Measurements from ENCODE around the gene TLK1.

TLK1 gene

DNA sequence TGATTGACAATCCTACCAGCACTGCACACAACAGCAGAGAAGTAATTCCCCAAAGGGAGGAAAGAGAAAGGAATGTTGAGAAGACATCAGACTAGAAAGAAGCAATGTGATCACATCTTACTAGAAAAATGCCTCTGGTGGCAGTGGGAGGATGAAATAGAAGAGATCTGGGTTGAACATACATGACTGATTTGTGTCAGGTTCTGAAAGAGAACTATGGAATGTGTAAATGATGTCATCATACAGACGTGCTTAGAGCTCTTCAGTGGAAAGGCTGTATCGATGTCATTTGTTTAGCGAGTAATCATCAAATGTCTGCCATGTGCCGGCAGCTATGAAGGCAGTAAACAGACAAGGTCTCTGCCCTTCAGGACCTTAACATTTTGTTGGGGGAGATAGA, 206.8 kb downstream of the TLK1 start:
- Histone ChIP-seq H3K4me1 (ENCODE audit: control insufficient read depth, insufficient read depth, low read length) (no peaks in the 10 kb centered on the region), H3K4me3 (ENCODE audit: low read length) (no peak overlapping the region), H3K27ac (ENCODE audit: low read depth, low read length) (no peak overlapping the region), H3K27me3 (ENCODE audit: control insufficient read depth, insufficient read depth, low read length) (no peaks in the 10 kb centered on the region), H3K9ac (ENCODE audit: low read length) (no peak overlapping the region), H3K36me3 (ENCODE audit: control insufficient read depth, insufficient read depth, low read length) (peaks cover 34% of the 10 kb centered on the region)

DNA sequence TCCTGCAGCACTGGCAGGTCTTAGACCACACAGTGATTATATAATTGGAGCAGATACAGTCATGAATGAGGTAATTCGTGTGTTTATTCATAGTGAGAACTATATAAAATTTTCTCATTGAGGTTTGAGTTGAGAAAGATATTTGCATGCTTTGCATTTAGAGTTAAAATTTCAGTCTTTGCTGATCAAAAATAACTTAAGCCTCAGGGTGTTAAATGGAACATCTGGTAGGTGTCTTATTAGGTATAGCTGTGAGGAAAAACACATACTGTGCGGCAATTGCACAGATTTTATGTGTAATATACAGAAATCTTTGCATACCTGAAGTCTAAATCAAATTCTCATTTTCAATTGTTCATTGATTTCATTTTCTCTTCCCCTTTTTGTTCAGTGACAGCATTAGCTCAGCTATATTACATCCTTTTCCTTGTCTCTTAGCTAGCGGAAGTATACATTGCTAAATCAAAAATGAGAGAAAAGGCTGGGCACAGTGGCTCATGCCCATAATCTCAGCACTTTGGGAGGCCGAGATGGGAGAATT, 210.4 kb downstream of the TLK1 start:
- Histone ChIP-seq H3K36me3 (ENCODE audit: control insufficient read depth, insufficient read depth, low read length) (peaks cover 28% of the 10 kb centered on the region), H3K9ac (ENCODE audit: low read length) (no peak overlapping the region), H3K4me3 (ENCODE audit: low read length) (no peak overlapping the region), H3K27ac (ENCODE audit: low read depth, low read length) (no peak overlapping the region), H3K4me1 (ENCODE audit: control insufficient read depth, insufficient read depth, low read length) (no peaks in the 10 kb centered on the region), H3K27me3 (ENCODE audit: control insufficient read depth, insufficient read depth, low read length) (no peaks in the 10 kb centered on the region)

DNA sequence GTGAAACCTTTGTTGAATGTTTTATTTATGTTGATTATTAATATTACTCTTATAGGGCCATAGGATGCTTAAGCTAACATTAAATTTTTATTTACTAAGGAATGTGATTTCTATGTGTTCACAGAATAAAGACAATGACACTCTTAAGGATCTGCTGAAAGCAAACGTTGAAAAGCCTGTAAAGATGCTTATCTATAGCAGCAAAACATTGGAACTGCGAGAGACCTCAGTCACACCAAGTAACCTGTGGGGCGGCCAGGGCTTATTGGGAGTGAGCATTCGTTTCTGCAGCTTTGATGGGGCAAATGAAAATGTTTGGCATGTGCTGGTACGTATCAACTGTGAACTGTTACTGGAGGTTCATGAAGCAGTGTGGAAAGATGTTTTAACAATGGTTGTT, 211.3 kb downstream of the TLK1 start:
- Histone ChIP-seq H3K27ac (ENCODE audit: low read depth, low read length) (no peak overlapping the region), H3K9ac (ENCODE audit: low read length) (no peak overlapping the region), H3K36me3 (ENCODE audit: control insufficient read depth, insufficient read depth, low read length) (peaks cover 19% of the 10 kb centered on the region), H3K4me3 (ENCODE audit: low read length) (no peak overlapping the region), H3K27me3 (ENCODE audit: control insufficient read depth, insufficient read depth, low read length) (no peaks in the 10 kb centered on the region), H3K4me1 (ENCODE audit: control insufficient read depth, insufficient read depth, low read length) (no peaks in the 10 kb centered on the region)

DNA sequence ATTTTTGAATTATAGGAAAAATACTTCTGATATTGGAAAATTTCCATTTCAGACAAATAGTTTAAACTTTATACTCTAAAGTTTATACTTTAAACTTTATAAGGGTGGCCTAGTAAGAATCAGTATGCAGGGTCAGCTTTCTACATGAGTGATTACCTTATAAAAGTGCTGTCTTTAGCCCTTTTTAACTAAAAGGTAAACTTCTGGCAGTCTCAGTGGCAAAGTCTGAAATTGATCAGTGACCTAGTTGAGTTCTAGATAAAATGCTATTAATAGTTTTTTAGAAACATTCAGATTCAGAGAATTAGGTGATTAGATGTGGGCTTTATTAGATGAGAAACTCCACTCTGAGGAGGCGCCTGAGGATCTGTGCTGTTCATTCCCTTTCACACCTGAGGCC, 216.1 kb downstream of the TLK1 start:
- Histone ChIP-seq H3K9ac (ENCODE audit: low read length) (no peak overlapping the region), H3K4me1 (ENCODE audit: control insufficient read depth, insufficient read depth, low read length) (no peaks in the 10 kb centered on the region), H3K36me3 (ENCODE audit: control insufficient read depth, insufficient read depth, low read length) (peaks cover 2% of the 10 kb centered on the region), H3K4me3 (ENCODE audit: low read length) (no peak overlapping the region), H3K27me3 (ENCODE audit: control insufficient read depth, insufficient read depth, low read length) (no peaks in the 10 kb centered on the region), H3K27ac (ENCODE audit: low read depth, low read length) (no peak overlapping the region)

DNA sequence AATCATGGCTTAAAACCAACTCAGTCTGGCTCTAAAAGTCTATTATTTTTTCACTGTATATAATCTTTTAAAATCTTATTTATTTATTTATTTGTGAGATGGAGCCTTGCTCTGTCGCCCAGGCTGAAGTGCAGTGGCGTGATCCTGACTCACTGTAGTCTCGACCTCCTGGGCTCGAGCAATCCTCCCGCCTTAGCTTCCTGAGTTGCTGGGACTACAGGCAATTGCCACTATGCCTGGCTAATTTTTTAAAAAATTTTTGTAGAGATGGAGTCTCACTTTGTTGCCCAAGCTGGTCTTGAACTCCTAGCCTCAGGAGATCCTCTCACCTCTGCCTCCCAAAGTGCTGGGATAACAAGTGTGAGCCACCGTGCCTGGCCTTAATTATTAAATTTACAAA, 217.1 kb downstream of the TLK1 start:
- Histone ChIP-seq H3K27ac (ENCODE audit: low read depth, low read length) (no peak overlapping the region), H3K4me1 (ENCODE audit: control insufficient read depth, insufficient read depth, low read length) (no peaks in the 10 kb centered on the region), H3K9ac (ENCODE audit: low read length) (no peak overlapping the region), H3K4me3 (ENCODE audit: low read length) (no peak overlapping the region), H3K27me3 (ENCODE audit: control insufficient read depth, insufficient read depth, low read length) (no peaks in the 10 kb centered on the region), H3K36me3 (ENCODE audit: control insufficient read depth, insufficient read depth, low read length) (no peaks in the 10 kb centered on the region)

DNA sequence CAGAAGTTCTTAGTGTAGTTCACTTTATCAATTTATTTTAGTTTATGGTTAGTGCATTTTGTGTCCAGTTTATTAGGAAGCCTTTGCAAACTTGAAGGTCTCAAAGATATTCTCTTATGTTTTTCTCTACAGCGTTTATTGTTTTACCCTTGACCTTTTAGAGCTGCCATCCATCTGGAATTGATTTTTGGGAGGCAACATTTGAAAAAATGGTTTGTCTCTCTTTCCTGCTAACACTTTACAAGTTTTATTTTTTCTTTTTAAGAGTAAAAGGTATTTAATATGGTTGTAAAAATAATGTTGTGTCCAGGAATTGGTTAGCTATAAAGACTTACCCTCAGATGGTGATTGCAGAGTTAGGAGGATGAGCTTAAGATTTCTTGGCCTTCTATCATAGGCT, 217.7 kb downstream of the TLK1 start:
- Histone ChIP-seq H3K27me3 (ENCODE audit: control insufficient read depth, insufficient read depth, low read length) (no peaks in the 10 kb centered on the region), H3K4me1 (ENCODE audit: control insufficient read depth, insufficient read depth, low read length) (no peaks in the 10 kb centered on the region), H3K4me3 (ENCODE audit: low read length) (no peak overlapping the region), H3K9ac (ENCODE audit: low read length) (no peak overlapping the region), H3K36me3 (ENCODE audit: control insufficient read depth, insufficient read depth, low read length) (no peaks in the 10 kb centered on the region), H3K27ac (ENCODE audit: low read depth, low read length) (no peak overlapping the region)

DNA sequence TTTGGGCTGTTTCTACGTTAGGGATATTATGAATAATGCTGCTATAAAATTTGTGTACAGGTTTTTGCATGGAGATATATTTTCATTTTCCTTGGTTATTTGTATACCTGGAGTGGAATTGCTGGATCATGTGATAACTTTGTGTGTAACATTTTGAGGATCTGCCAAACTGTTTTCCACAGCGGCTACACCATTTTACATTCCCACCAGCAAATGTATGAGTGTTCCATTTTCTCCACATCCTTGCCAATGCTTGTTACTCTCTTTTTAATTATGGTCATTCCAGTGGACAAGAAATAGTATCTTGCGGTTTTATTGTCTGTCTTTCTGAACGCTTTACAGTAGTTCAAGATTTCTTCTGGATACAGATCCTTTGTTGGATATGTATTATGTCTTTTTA, 218.1 kb downstream of the TLK1 start:
- H3K4me1 ChIP-seq (ENCODE audit: control insufficient read depth, insufficient read depth, low read length), result no peaks in the 10 kb centered on the region
- no peak overlapping the region for H3K27ac ChIP-seq (ENCODE audit: low read depth, low read length)
- no peaks in the 10 kb centered on the region for H3K27me3 ChIP-seq (ENCODE audit: control insufficient read depth, insufficient read depth, low read length)
- no peak overlapping the region for H3K9ac ChIP-seq (ENCODE audit: low read length)
- H3K4me3 ChIP-seq (ENCODE audit: low read length), result no peak overlapping the region
- H3K36me3 ChIP-seq (ENCODE audit: control insufficient read depth, insufficient read depth, low read length), result no peaks in the 10 kb centered on the region
